RWPE2 (cell line): ENCODE measurements around the gene SEPSECS.

Experiments
- ATAC-seq: fragments of 200-7000 bp; cut with Tn5 transposase; 3 replicates; pipeline ENCODE4 v1.9.1; 2021; ENCODE audit warnings: low read depth
- DNase-seq: peaks from one replicate; pipeline ENCODE4 v3.0.0-alpha.2; 2020; ENCODE audit warnings: low spot score
- H3K27ac ChIP-seq: fragments of 450-650 bp; 2 replicates; pipeline ENCODE4 v1.5.1; 2017; ENCODE audit warnings: mild to moderate bottlenecking; ENCODE audit not compliant: poor library complexity, severe bottlenecking
- H3K27me3 ChIP-seq: fragments of 250-450 bp; sonication (Bioruptor Pico); 2 replicates; pipeline ENCODE4 v1.5.1; 2021; ENCODE audit warnings: mild to moderate bottlenecking, moderate library complexity; ENCODE audit not compliant: insufficient read depth, poor library complexity, severe bottlenecking
- H3K36me3 ChIP-seq: fragments of 250-450 bp; sonication (Bioruptor Pico); 2 replicates; pipeline ENCODE4 v1.5.1; 2020; ENCODE audit warnings: low read depth, mild to moderate bottlenecking, moderate library complexity
- H3K4me1 ChIP-seq: fragments of 250-450 bp; sonication (Bioruptor Pico); 2 replicates; pipeline ENCODE4 v1.5.1; 2021; ENCODE audit warnings: mild to moderate bottlenecking, moderate library complexity; ENCODE audit not compliant: insufficient read depth, poor library complexity, severe bottlenecking
- H3K4me3 ChIP-seq: fragments of 250-450 bp; sonication (Bioruptor Pico); 2 replicates; pipeline ENCODE4 v1.5.1; 2021; ENCODE audit warnings: mild to moderate bottlenecking, moderate library complexity; ENCODE audit not compliant: severe bottlenecking
- H3K9me3 ChIP-seq: fragments of 250-450 bp; sonication (Bioruptor Pico); 2 replicates; pipeline ENCODE4 v1.5.1; 2021; ENCODE audit warnings: mild to moderate bottlenecking, moderate library complexity; ENCODE audit not compliant: severe bottlenecking
- CTCF ChIP-seq: fragments of 450-650 bp; IDR thresholded peaks from one replicate; pipeline ENCODE4 v1.5.1; 2017; ENCODE audit warnings: mild to moderate bottlenecking, moderate library complexity; ENCODE audit not compliant: poor library complexity, severe bottlenecking

Gene SEPSECS

GRCh38 chr4:25117716-25118472 lies 42.4 kb downstream of the SEPSECS start:
- Histone ChIP-seq H3K4me1 (no peaks in the 10 kb centered on the region), H3K27ac (no peak overlapping the region), H3K27me3 (no peaks in the 10 kb centered on the region), H3K9me3 (no peaks in the 10 kb centered on the region), H3K36me3 (no peaks in the 10 kb centered on the region), H3K4me3 (no peak overlapping the region)
- TF ChIP-seq CTCF: no peak
- no peak for ATAC-seq
- DNase-seq: no peak

GRCh38 chr4:25117274-25117673 lies 43.0 kb downstream of the SEPSECS start:
- ATAC-seq (no peak), DNase-seq (no peak)
- no peak overlapping the region for H3K4me3 ChIP-seq
- H3K36me3 ChIP-seq: no peaks in the 10 kb centered on the region
- no peaks in the 10 kb centered on the region for H3K27me3 ChIP-seq
- H3K4me1 ChIP-seq: no peaks in the 10 kb centered on the region
- H3K27ac ChIP-seq: no peak overlapping the region
- no peaks in the 10 kb centered on the region for H3K9me3 ChIP-seq
- TF ChIP-seq CTCF: no peak

DNA sequence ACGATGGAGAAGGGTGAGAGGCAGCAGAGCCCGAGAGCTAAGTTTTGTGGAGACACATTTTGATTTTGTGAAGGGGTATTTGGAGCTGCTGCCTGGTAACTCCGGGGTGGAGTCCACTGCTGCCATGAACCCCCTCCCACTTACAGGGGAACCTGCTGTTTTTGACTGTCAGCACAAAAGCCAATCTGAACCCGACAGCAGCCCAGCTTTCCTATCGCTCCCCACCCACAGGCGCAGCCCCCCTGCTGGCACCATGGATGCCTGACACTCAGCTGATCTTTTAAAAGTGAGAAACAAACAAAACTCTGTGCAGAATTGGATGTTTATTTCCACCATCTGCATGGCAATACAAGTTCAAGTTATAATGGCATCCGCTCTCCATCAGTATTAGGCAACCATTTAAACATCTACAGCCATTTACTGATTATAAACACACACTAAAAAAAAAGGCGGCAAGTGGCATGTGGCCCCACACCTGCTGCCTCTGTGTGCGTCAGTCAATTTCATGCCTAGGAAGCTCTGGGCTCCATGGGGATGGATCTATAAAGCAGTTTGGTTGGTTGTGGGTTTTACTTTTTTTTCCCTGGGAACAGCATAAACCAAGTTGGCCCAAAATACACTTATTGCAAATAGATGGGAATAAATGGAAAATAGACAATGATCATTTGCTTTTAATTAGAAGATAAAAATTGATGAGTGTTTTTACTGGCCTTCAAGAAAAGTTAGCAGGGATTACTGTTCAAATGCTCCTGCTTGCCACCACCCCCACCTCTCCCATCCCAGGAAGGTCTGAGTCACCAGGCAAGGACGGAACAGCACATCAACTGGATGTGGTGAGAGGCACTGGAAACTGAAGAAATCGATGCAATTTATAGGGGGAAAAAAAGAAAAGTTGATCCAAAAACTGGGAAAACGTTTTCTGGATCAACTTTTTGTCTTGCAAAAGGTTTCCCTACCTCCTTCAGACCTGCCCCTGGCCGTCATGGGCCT lies 46.0 kb downstream of the SEPSECS start:
- Histone ChIP-seq H3K4me1 (no peaks in the 10 kb centered on the region), H3K4me3 (no peak overlapping the region), H3K9me3 (no peaks in the 10 kb centered on the region), H3K27ac (no peak overlapping the region), H3K27me3 (no peaks in the 10 kb centered on the region), H3K36me3 (no peaks in the 10 kb centered on the region)
- DNase-seq (no peak), ATAC-seq (peak; percentile 82)
- no peak for TF ChIP-seq CTCF

- H3K36me3 ChIP-seq: no peaks in the 10 kb centered on the region
- ATAC-seq (no peak), DNase-seq (no peak)
- no peaks in the 10 kb centered on the region for H3K4me1 ChIP-seq
- H3K4me3 ChIP-seq: no peak overlapping the region
- TF ChIP-seq CTCF: no peak
- H3K27ac ChIP-seq: no peak overlapping the region
- no peaks in the 10 kb centered on the region for H3K27me3 ChIP-seq
- no peaks in the 10 kb centered on the region for H3K9me3 ChIP-seq
Measured at GRCh38 chr4:25112995-25113380, 47.3 kb downstream of the SEPSECS start.
